H9 (cell line): Measurements from ENCODE around the gene DPYD. TPM values are rescaled to one million over a fixed set of nuclear protein-coding genes. Genes with fewer than 3 reads are reported as not detected.

Experiments used
- DNase-seq: peaks from one replicate; pipeline ENCODE4 v3.0.0-alpha.2; 2017
- H2AFZ ChIP-seq: one replicate; pipeline ENCODE4 v1.6.1; 2013; ENCODE audit warnings: mild to moderate bottlenecking, low read length, control low read depth, moderate library complexity
- H2AK5ac ChIP-seq: 2 replicates; pipeline ENCODE4 v1.6.1; 2013; ENCODE audit warnings: low read length, control low read depth, mixed read lengths; ENCODE audit not compliant: insufficient read length
- H2BK120ac ChIP-seq: one replicate; pipeline ENCODE4 v1.6.1; 2013; ENCODE audit warnings: low read depth, mild to moderate bottlenecking, low read length, control low read depth, inconsistent platforms; ENCODE audit not compliant: poor library complexity, severe bottlenecking
- H2BK12ac ChIP-seq: 2 replicates; pipeline ENCODE4 v1.6.1; 2013; ENCODE audit warnings: low read length, control low read depth, mixed read lengths, low read depth; ENCODE audit not compliant: insufficient read length
- H2BK15ac ChIP-seq: 2 replicates; pipeline ENCODE4 v1.6.1; 2013; ENCODE audit warnings: low read depth, low read length, control low read depth
- H2BK20ac ChIP-seq: one replicate; pipeline ENCODE4 v1.6.1; 2013; ENCODE audit warnings: low read depth, mild to moderate bottlenecking, low read length, control low read depth, inconsistent platforms; ENCODE audit not compliant: poor library complexity, severe bottlenecking
- H2BK5ac ChIP-seq: 2 replicates; pipeline ENCODE4 v1.6.1; 2013; ENCODE audit warnings: low read length, control low read depth, mixed read lengths; ENCODE audit not compliant: insufficient read length
- H3K14ac ChIP-seq: 2 replicates; pipeline ENCODE4 v1.6.1; 2013; ENCODE audit warnings: low read length, control low read depth; ENCODE audit not compliant: insufficient read depth
- H3K18ac ChIP-seq: 2 replicates; pipeline ENCODE4 v1.6.1; 2013; ENCODE audit warnings: low read depth, mild to moderate bottlenecking, mixed read lengths, low read length, control low read depth; ENCODE audit not compliant: insufficient read length
- H3K23ac ChIP-seq: 2 replicates; pipeline ENCODE4 v1.6.1; 2013; ENCODE audit warnings: low read length, control low read depth, mixed read lengths, low read depth; ENCODE audit not compliant: insufficient read length
- H3K23me2 ChIP-seq: 2 replicates; pipeline ENCODE4 v1.6.1; 2013; ENCODE audit warnings: low read depth, mild to moderate bottlenecking, mixed read lengths, low read length, control low read depth; ENCODE audit not compliant: insufficient read length, poor library complexity, severe bottlenecking
- H3K27ac ChIP-seq: 2 replicates; pipeline ENCODE4 v1.5.1; 2013; ENCODE audit warnings: low read length, control low read depth, mixed read lengths, low read depth; ENCODE audit not compliant: insufficient read length
- H3K27me3 ChIP-seq: 2 replicates; pipeline ENCODE4 v1.6.1; 2013; ENCODE audit warnings: low read length, control low read depth, inconsistent platforms; ENCODE audit not compliant: insufficient read depth
- H3K4ac ChIP-seq: 2 replicates; pipeline ENCODE4 v1.6.1; 2013; ENCODE audit warnings: low read depth, mild to moderate bottlenecking, control low read depth, inconsistent platforms, low read length, moderate library complexity
- H3K4me1 ChIP-seq: 2 replicates; pipeline ENCODE4 v1.6.1; 2013; ENCODE audit warnings: low read length, control low read depth, inconsistent platforms; ENCODE audit not compliant: insufficient read depth
- H3K4me2 ChIP-seq: 2 replicates; pipeline ENCODE4 v1.6.1; 2013; ENCODE audit warnings: low read length, control low read depth, mixed read lengths; ENCODE audit not compliant: insufficient read length, insufficient read depth
- H3K56ac ChIP-seq: 2 replicates; pipeline ENCODE4 v1.6.1; 2013; ENCODE audit warnings: low read depth, mild to moderate bottlenecking, mixed read lengths, low read length, control low read depth; ENCODE audit not compliant: insufficient read length
- H3K79me1 ChIP-seq: 2 replicates; pipeline ENCODE4 v1.6.1; 2013; ENCODE audit warnings: low read depth, mild to moderate bottlenecking, moderate library complexity, low read length, control low read depth, inconsistent platforms; ENCODE audit not compliant: insufficient read depth, poor library complexity, severe bottlenecking
- H3K79me2 ChIP-seq: 2 replicates; pipeline ENCODE4 v1.6.1; 2013; ENCODE audit warnings: low read length, control low read depth, inconsistent platforms; ENCODE audit not compliant: insufficient read depth
- H3K9ac ChIP-seq: 2 replicates; pipeline ENCODE4 v1.6.1; 2013; ENCODE audit warnings: low read length, control low read depth, mixed read lengths; ENCODE audit not compliant: insufficient read length; ENCODE audit errors: extremely low read depth
- H3K9me3 ChIP-seq: one replicate; pipeline ENCODE4 v1.6.1; 2013; ENCODE audit warnings: low read depth, low read length, inconsistent platforms; ENCODE audit not compliant: control insufficient read depth
- H3T11ph ChIP-seq: one replicate; pipeline ENCODE4 v1.6.1; 2013; ENCODE audit warnings: mild to moderate bottlenecking, low read length, control low read depth, inconsistent platforms
- H4K20me1 ChIP-seq: one replicate; pipeline ENCODE4 v1.6.1; 2013; ENCODE audit not compliant: control insufficient read depth, insufficient read length, insufficient read depth
- H4K5ac ChIP-seq: 2 replicates; pipeline ENCODE4 v1.6.1; 2013; ENCODE audit warnings: low read depth, mild to moderate bottlenecking, mixed read lengths, low read length, control low read depth; ENCODE audit not compliant: insufficient read length
- H4K8ac ChIP-seq: replicated peaks from 2 replicates; pipeline ENCODE4 v1.6.1; 2013; ENCODE audit warnings: low read length, control low read depth, mixed read lengths, low read depth; ENCODE audit not compliant: insufficient read length
- H4K91ac ChIP-seq: 2 replicates; pipeline ENCODE4 v1.6.1; 2013; ENCODE audit warnings: low read depth, mild to moderate bottlenecking, moderate library complexity, mixed read lengths, low read length, control low read depth; ENCODE audit not compliant: insufficient read length
- H3K27ac Mint-ChIP-seq, 3 experiments: 2 replicates in 2 of 3; 3 replicates in 1 of 3; pipeline ENCODE4 v1.8.0; 2020 to 2021; ENCODE audit warnings: mixed read lengths in 3 of 3, mild to moderate bottlenecking in 1 of 3, moderate library complexity in 1 of 3
- H3K27me3 Mint-ChIP-seq: 2 replicates; pipeline ENCODE4 v1.8.0; 2021; ENCODE audit warnings: low read depth, mild to moderate bottlenecking, moderate library complexity, mixed read lengths
- H3K36me3 Mint-ChIP-seq, 3 experiments: 2 replicates in 2 of 3; 3 replicates in 1 of 3; pipeline ENCODE4 v1.8.0; 2020 to 2021; ENCODE audit warnings: low read depth in 3 of 3, mixed read lengths in 3 of 3; ENCODE audit not compliant: insufficient read depth in 1 of 3
- H3K4me1 Mint-ChIP-seq, 2 experiments: 2 replicates each; pipeline ENCODE4 v1.8.0; 2020; ENCODE audit warnings: mixed read lengths in 2 of 2
- H3K4me3 Mint-ChIP-seq, 2 experiments: 2 replicates in 1 of 2; 3 replicates in 1 of 2; pipeline ENCODE4 v1.8.0; 2020 to 2021; ENCODE audit warnings: mild to moderate bottlenecking in 2 of 2, mixed read lengths in 2 of 2, moderate library complexity in 1 of 2
- H3K9me3 Mint-ChIP-seq, 2 experiments: 2 replicates in 1 of 2; 3 replicates in 1 of 2; pipeline ENCODE4 v1.8.0; 2020; ENCODE audit warnings: mild to moderate bottlenecking in 2 of 2, mixed read lengths in 2 of 2, moderate library complexity in 1 of 2
- WGBS: extraction: QIAGEN DNeasy Blood & Tissue Kit; methylation state at CpG from one replicate; pipeline ENCODE4 v1.1.7; 2013; ENCODE audit warnings: missing lambda C conversion rate, low lambda C conversion rate, mixed read lengths; ENCODE audit not compliant: insufficient read length; ENCODE audit errors: extremely low coverage; 5-methylcytosine and 5-hydroxymethylcytosine counted together
- total RNA-seq: library from RNA; stranded (reverse); gene quantifications from 2 replicates; pipeline ENCODE4 v1.2.1, GENCODE V29; 2021
- TF ChIP-seq, protein P1 (sequence below): fragments of 200-600 bp; sonication (generic); conservative IDR thresholded peaks from 3 replicates; pipeline ENCODE4 v1.8.0; 2021; ENCODE audit warnings: antibody characterized with exemption, mild to moderate bottlenecking

The DPYD gene
- total RNA-seq, 1 experiment from 2014 or later = 0.37 TPM

- H2AFZ ChIP-seq = no peak overlapping the region
- H3K14ac ChIP-seq = no peak overlapping the region
- DNase-seq = no peak
- no peak overlapping the region for H2AK5ac ChIP-seq
- no peak overlapping the region for H3K27ac Mint-ChIP-seq
- WGBS = no CpG with 5 or more reads among the region's 8 CpGs
- no peak overlapping the region for H3K27ac ChIP-seq
- H2BK20ac ChIP-seq = no peak overlapping the region
- no peak overlapping the region for H3K18ac ChIP-seq
- H2BK12ac ChIP-seq = no peak overlapping the region
- H3K27me3 Mint-ChIP-seq = no peaks in the 10 kb centered on the region; the same call in 1 of the 2 replicates
- no peaks in the 10 kb centered on the region for H3K9me3 ChIP-seq
- H3K36me3 Mint-ChIP-seq = no peaks in the 10 kb centered on the region
- H2BK5ac ChIP-seq = no peak overlapping the region
- no peaks in the 10 kb centered on the region for H4K20me1 ChIP-seq
- no peak overlapping the region for H2BK15ac ChIP-seq
- no peaks in the 10 kb centered on the region for H3K23me2 ChIP-seq
- no peak overlapping the region for H4K5ac ChIP-seq
- H3K4me3 Mint-ChIP-seq = no peak overlapping the region
- no peak overlapping the region for H3K4me2 ChIP-seq
- no peaks in the 10 kb centered on the region for H3K4me1 ChIP-seq
- no peak overlapping the region for H2BK120ac ChIP-seq
- no peak overlapping the region for H4K8ac ChIP-seq
- H3K23ac ChIP-seq = no peak overlapping the region
- H3K27me3 ChIP-seq = no peaks in the 10 kb centered on the region
- H4K91ac ChIP-seq = no peak overlapping the region
- H3K79me1 ChIP-seq = no peaks in the 10 kb centered on the region
- no peak overlapping the region for H3T11ph ChIP-seq
- no peak overlapping the region for H3K56ac ChIP-seq
- TF ChIP-seq, protein P1, sequence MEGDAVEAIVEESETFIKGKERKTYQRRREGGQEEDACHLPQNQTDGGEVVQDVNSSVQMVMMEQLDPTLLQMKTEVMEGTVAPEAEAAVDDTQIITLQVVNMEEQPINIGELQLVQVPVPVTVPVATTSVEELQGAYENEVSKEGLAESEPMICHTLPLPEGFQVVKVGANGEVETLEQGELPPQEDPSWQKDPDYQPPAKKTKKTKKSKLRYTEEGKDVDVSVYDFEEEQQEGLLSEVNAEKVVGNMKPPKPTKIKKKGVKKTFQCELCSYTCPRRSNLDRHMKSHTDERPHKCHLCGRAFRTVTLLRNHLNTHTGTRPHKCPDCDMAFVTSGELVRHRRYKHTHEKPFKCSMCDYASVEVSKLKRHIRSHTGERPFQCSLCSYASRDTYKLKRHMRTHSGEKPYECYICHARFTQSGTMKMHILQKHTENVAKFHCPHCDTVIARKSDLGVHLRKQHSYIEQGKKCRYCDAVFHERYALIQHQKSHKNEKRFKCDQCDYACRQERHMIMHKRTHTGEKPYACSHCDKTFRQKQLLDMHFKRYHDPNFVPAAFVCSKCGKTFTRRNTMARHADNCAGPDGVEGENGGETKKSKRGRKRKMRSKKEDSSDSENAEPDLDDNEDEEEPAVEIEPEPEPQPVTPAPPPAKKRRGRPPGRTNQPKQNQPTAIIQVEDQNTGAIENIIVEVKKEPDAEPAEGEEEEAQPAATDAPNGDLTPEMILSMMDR = no peak
- H3K4me1 Mint-ChIP-seq = no peaks in the 10 kb centered on the region
- H3K79me2 ChIP-seq = no peaks in the 10 kb centered on the region
- no peak overlapping the region for H3K9ac ChIP-seq
- H3K9me3 Mint-ChIP-seq = no peaks in the 10 kb centered on the region
- no peak overlapping the region for H3K4ac ChIP-seq
These were observed 9.3 kb downstream of the DPYD start for GRCh38 chr1:97911266-97912215.
